HuH-7 (cell line): ENCODE results near the gene EXOC7.

Experiments
- DNase-seq: peaks from one replicate; pipeline ENCODE4 v3.0.0; 2011; ENCODE audit warnings: low spot score

EXOC7 gene

GRCh38 chr17:76036497-76037261 lies 66.9 kb downstream of the EXOC7 start:
- DNase-seq: no peak

GRCh38 chr17:76034428-76035350 lies 68.9 kb downstream of the EXOC7 start:
- DNase-seq: no peak

GRCh38 chr17:76033139-76033538 lies 70.4 kb downstream of the EXOC7 start:
- DNase-seq: no peak

- no peak for DNase-seq
Measured at GRCh38 chr17:76032780-76033108, 70.8 kb downstream of the EXOC7 start.

DNA sequence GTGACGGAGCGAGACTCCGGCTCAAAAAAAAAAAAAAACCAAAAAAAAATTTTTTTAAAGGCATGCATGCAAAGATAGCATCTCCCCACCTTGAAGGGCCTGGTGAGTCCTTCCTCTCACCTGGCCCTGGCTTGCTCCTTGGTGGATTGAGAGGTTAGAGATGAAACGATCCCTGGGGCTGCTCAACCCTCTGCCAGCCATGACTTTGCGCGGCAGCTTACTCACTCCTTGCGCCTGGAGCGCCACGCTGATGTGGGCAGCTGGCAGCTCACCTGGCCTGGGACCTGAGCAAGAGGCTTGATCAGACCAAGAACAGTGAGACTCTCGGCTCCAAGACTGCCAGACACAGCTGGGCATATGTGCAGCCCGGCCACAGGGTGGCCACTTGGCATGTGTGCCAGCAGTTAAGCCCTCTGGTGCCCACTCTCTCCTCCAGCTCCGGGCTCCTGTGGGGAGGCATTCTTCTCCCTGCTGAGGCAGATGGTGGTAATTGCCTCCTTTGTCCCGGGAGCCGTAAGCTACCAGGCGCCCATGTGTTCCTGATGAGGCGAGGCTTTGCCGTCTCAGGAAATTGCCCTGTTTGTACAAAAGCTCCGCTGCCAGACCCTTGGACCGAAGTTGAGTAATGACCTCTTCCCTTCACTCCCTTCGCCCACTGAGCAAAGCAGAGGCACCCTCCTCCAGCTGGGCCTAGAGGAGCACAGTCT lies 71.4 kb downstream of the EXOC7 start:
- DNase-seq: no peak
